Cardiac septum (tissue), 1 donor: ENCODE measurements around the gene SMARCA2. TPM values are rescaled to one million over a fixed set of nuclear protein-coding genes. Genes with fewer than 3 reads are reported as not detected.
"Not testable (repeated sequence)": the region's sequence is repeated elsewhere in the genome, so short reads cannot be mapped to it uniquely, and the experiment has no call there.

ENCODE experiments used
- DNase-seq: peaks from one replicate; pipeline ENCODE4 v3.0.0-alpha.2; 2020; ENCODE audit warnings: low spot score
- intact Hi-C: fragments of 100-400 bp; cut with DNase I; formaldehyde crosslinking; loops from one replicate; pipeline ENCODE4 v1.14.0; 2022
- total RNA-seq: library from RNA; stranded (reverse); fragmentation: NEBNext Ultra II Directional; extraction: Animal tissue kit (Norgen Biotek cat#: 25700); gene quantifications from one replicate; pipeline ENCODE4 v1.2.1, GENCODE V29; 2021
- donor health status: DM: no; HTN: no; CAD: no.

SMARCA2 gene
- total RNA-seq, 1 donor from 2014 or later = 105 TPM

- intact Hi-C loops = loop anchor here (5.0 kb wide), 1 partner anchor 711 kb away; no protein-coding TSS in a partner anchor
- DNase-seq = no peak
Observed at GRCh38 chr9:2126331-2126803, 111.2 kb downstream of the SMARCA2 start.

- intact Hi-C loops = loop anchor here (5.0 kb wide), 1 partner anchor 710 kb away; no protein-coding TSS in a partner anchor
- no peak for DNase-seq
Observed at GRCh38 chr9:2127486-2127885, 112.3 kb downstream of the SMARCA2 start.

- intact Hi-C loops = loop anchor here (5.0 kb wide), 1 partner anchor 709 kb away; no protein-coding TSS in a partner anchor
- no peak for DNase-seq
Observed at GRCh38 chr9:2128141-2128540, 113.0 kb downstream of the SMARCA2 start.

GRCh38 chr9:2128618-2129017 lies 113.5 kb downstream of the SMARCA2 start:
- intact Hi-C loops = loop anchor here (5.0 kb wide), 1 partner anchor 709 kb away; no protein-coding TSS in a partner anchor
- DNase-seq = no peak

GRCh38 chr9:2130941-2131340 lies 115.8 kb downstream of the SMARCA2 start:
- intact Hi-C loops = loop anchor here (10.0 kb wide), 2 partner anchors 194 to 594 kb away; no protein-coding TSS in a partner anchor
- DNase-seq = no peak

GRCh38 chr9:2132484-2133082 lies 117.4 kb downstream of the SMARCA2 start:
- intact Hi-C loops = loop anchor here (10.0 kb wide), 2 partner anchors 192 to 592 kb away; no protein-coding TSS in a partner anchor

GRCh38 chr9:2134391-2134790 lies 119.2 kb downstream of the SMARCA2 start:
- no peak for DNase-seq
- intact Hi-C loops = loop anchor here (10.0 kb wide), 2 partner anchors 190 to 590 kb away; no protein-coding TSS in a partner anchor

More at GRCh38 chr9:2132484-2133082, 117.4 kb downstream of the SMARCA2 start:
- no peak for DNase-seq

GRCh38 chr9:2138646-2139045 lies 123.5 kb downstream of the SMARCA2 start:
- intact Hi-C loops = loop anchor here (10.0 kb wide), 2 partner anchors 186 to 586 kb away; no protein-coding TSS in a partner anchor
- DNase-seq = no peak

GRCh38 chr9:2140600-2141223 lies 125.6 kb downstream of the SMARCA2 start:
- intact Hi-C loops = no loop called here
- DNase-seq = no peak

GRCh38 chr9:2142212-2142611 lies 127.1 kb downstream of the SMARCA2 start:
- no peak for DNase-seq
- intact Hi-C loops = no loop called here

GRCh38 chr9:2144619-2145018 lies 129.5 kb downstream of the SMARCA2 start:
- no peak for DNase-seq
- intact Hi-C loops = no loop called here

- intact Hi-C loops = no loop called here
Observed at GRCh38 chr9:2145746-2146145, 130.6 kb downstream of the SMARCA2 start.

GRCh38 chr9:2146700-2147099 lies 131.6 kb downstream of the SMARCA2 start:
- intact Hi-C loops, DNase-seq: not testable (repeated sequence)

More at GRCh38 chr9:2145746-2146145, 130.6 kb downstream of the SMARCA2 start:
- no peak for DNase-seq

GRCh38 chr9:2150338-2150737 lies 135.2 kb downstream of the SMARCA2 start:
- no peak for DNase-seq
- intact Hi-C loops = loop anchor here (10.0 kb wide), 1 partner anchor 94 kb away; no protein-coding TSS in a partner anchor

GRCh38 chr9:2151171-2151570 lies 136.0 kb downstream of the SMARCA2 start:
- no peak for DNase-seq
- intact Hi-C loops = loop anchor here (10.0 kb wide), 1 partner anchor 94 kb away; no protein-coding TSS in a partner anchor

- intact Hi-C loops = loop anchor here (10.0 kb wide), 1 partner anchor 92 kb away; no protein-coding TSS in a partner anchor
Observed at GRCh38 chr9:2152966-2153629, 138.0 kb downstream of the SMARCA2 start.

GRCh38 chr9:2153630-2154217 lies 138.6 kb downstream of the SMARCA2 start:
- intact Hi-C loops = loop anchor here (10.0 kb wide), 1 partner anchor 91 kb away; no protein-coding TSS in a partner anchor
- DNase-seq = no peak

More at GRCh38 chr9:2152966-2153629, 138.0 kb downstream of the SMARCA2 start:
- no peak for DNase-seq

GRCh38 chr9:2154731-2155130 lies 139.6 kb downstream of the SMARCA2 start:
- intact Hi-C loops = loop anchor here (5.0 to 10.0 kb wide), 2 partner anchors 90 to 688 kb away; partner anchors contain the start of gene PUM3
- no peak for DNase-seq

GRCh38 chr9:2155966-2156365 lies 140.8 kb downstream of the SMARCA2 start:
- DNase-seq = no peak
- intact Hi-C loops = loop anchor here (5.0 to 10.0 kb wide), 2 partner anchors 89 to 686 kb away; partner anchors contain the start of gene PUM3
